Measurements from ENCODE around the gene BTBD9. TPM values are rescaled to one million over a fixed set of nuclear protein-coding genes. Genes with fewer than 3 reads are reported as not detected.

Gene BTBD9
- total RNA-seq, 1 donor from 2014 or later = 10.3 TPM

DNA sequence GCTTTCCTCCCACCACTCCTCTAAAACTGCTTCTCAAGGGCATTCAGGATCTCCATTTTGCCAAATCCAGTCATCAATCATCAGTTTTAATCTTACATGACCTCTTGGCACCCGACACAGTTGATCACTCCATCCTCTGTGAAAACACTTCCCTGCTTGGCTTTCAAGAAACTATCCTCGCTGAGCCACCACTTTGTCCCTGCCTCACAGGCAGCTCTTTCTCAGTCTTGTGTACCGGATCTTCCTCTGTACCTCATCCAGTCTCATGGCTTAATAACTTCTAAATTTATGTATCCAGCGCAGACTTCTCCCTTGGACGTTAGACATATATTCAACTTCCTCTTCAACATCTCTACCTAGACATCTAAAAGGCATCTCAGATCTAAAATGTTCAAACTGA, 89.9 kb downstream of the BTBD9 start:
- Histone ChIP-seq H3K4me3 (ENCODE audit: insufficient read depth, low read depth, low read length) (no peak overlapping the region), H2AFZ (ENCODE audit: low read depth, low read length) (no peak overlapping the region), H3K9ac (ENCODE audit: low read length) (no peak overlapping the region), H3K9me3 (ENCODE audit: insufficient read depth, low read depth, low read length) (no peaks in the 10 kb centered on the region), H3K27me3 (ENCODE audit: insufficient read depth, low read length) (no peaks in the 10 kb centered on the region), H4K20me1 (ENCODE audit: insufficient read depth, low read length) (peaks cover 4% of the 10 kb centered on the region), H3K4me2 (ENCODE audit: low read length) (no peak overlapping the region), H3K27ac (ENCODE audit: low read depth, low read length) (no peak overlapping the region), H3K36me3 (ENCODE audit: insufficient read depth, low read length) (no peaks in the 10 kb centered on the region), H3K4me1 (ENCODE audit: insufficient read depth, low read length) (peaks cover 5% of the 10 kb centered on the region), H3K79me2 (ENCODE audit: insufficient read depth, low read length) (no peaks in the 10 kb centered on the region)
- peaks cover 4% of the 10 kb centered on the region for H3K4me1 Mint-ChIP-seq (ENCODE audit: low read depth, unreplicated experiment)
- H3K36me3 Mint-ChIP-seq (ENCODE audit: low read depth, unreplicated experiment) = no peaks in the 10 kb centered on the region
- FAIRE-seq (no peak), DNase-seq (ENCODE audit: low read depth) (no peak)
- H3K27ac Mint-ChIP-seq (ENCODE audit: unreplicated experiment) = no peak overlapping the region
- H3K9me3 Mint-ChIP-seq (ENCODE audit: unreplicated experiment) = no peaks in the 10 kb centered on the region
- no peaks in the 10 kb centered on the region for H3K27me3 Mint-ChIP-seq (ENCODE audit: low read depth, unreplicated experiment)
- no peak for TF ChIP-seq EZH2 (IDR thresholded peaks at IDR 0.05; ENCODE audit: insufficient read depth, low read length)
- TF ChIP-seq, protein P1, sequence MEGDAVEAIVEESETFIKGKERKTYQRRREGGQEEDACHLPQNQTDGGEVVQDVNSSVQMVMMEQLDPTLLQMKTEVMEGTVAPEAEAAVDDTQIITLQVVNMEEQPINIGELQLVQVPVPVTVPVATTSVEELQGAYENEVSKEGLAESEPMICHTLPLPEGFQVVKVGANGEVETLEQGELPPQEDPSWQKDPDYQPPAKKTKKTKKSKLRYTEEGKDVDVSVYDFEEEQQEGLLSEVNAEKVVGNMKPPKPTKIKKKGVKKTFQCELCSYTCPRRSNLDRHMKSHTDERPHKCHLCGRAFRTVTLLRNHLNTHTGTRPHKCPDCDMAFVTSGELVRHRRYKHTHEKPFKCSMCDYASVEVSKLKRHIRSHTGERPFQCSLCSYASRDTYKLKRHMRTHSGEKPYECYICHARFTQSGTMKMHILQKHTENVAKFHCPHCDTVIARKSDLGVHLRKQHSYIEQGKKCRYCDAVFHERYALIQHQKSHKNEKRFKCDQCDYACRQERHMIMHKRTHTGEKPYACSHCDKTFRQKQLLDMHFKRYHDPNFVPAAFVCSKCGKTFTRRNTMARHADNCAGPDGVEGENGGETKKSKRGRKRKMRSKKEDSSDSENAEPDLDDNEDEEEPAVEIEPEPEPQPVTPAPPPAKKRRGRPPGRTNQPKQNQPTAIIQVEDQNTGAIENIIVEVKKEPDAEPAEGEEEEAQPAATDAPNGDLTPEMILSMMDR (IDR thresholded peaks at IDR 0.05; ENCODE audit: insufficient read depth, low read depth, low read length) = no peak
- no peak overlapping the region for H3K4me3 Mint-ChIP-seq (ENCODE audit: unreplicated experiment)

DNA sequence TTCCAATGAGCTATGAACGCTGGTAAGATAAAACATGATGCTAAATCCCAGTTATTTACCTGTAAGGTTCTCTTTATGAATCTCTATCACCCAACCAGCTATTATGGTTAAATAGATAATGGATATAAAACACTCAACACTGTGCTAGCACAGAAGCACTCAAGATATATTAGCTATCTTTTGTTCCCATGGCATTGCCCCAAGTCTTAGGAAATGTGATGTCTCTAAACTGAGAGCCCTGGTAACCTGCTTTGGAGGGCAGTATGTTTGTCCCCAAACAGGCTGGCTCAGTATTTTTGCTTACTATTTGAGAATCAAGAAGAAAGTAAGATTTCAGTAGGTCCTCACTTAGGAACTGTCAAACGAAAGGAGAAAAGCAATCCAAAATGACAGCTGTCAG, 90.5 kb downstream of the BTBD9 start:
- no peak overlapping the region for H3K27ac ChIP-seq (ENCODE audit: low read depth, low read length)
- Mint-ChIP-seq H3K4me3 (ENCODE audit: unreplicated experiment) (no peak overlapping the region), H3K27me3 (ENCODE audit: low read depth, unreplicated experiment) (no peaks in the 10 kb centered on the region), H3K4me1 (ENCODE audit: low read depth, unreplicated experiment) (peaks cover under 1% of the 10 kb centered on the region), H3K9me3 (ENCODE audit: unreplicated experiment) (no peaks in the 10 kb centered on the region), H3K27ac (ENCODE audit: unreplicated experiment) (no peak overlapping the region), H3K36me3 (ENCODE audit: low read depth, unreplicated experiment) (peaks cover 3% of the 10 kb centered on the region)
- H3K36me3 ChIP-seq (ENCODE audit: insufficient read depth, low read length) = no peaks in the 10 kb centered on the region
- TF ChIP-seq EZH2 (IDR thresholded peaks at IDR 0.05; ENCODE audit: insufficient read depth, low read length) = no peak
- TF ChIP-seq, protein P1 (IDR thresholded peaks at IDR 0.05; ENCODE audit: insufficient read depth, low read depth, low read length) = no peak
- no peaks in the 10 kb centered on the region for H3K79me2 ChIP-seq (ENCODE audit: insufficient read depth, low read length)
- H3K9ac ChIP-seq (ENCODE audit: low read length) = no peak overlapping the region
- H4K20me1 ChIP-seq (ENCODE audit: insufficient read depth, low read length) = no peaks in the 10 kb centered on the region
- no peak for FAIRE-seq
- H3K4me3 ChIP-seq (ENCODE audit: insufficient read depth, low read depth, low read length) = no peak overlapping the region
- H3K4me2 ChIP-seq (ENCODE audit: low read length) = no peak overlapping the region
- H3K9me3 ChIP-seq (ENCODE audit: insufficient read depth, low read depth, low read length) = no peaks in the 10 kb centered on the region
- H3K27me3 ChIP-seq (ENCODE audit: insufficient read depth, low read length) = no peaks in the 10 kb centered on the region
- DNase-seq (ENCODE audit: low read depth) = no peak
- H2AFZ ChIP-seq (ENCODE audit: low read depth, low read length) = no peak overlapping the region
- H3K4me1 ChIP-seq (ENCODE audit: insufficient read depth, low read length) = no peaks in the 10 kb centered on the region

DNA sequence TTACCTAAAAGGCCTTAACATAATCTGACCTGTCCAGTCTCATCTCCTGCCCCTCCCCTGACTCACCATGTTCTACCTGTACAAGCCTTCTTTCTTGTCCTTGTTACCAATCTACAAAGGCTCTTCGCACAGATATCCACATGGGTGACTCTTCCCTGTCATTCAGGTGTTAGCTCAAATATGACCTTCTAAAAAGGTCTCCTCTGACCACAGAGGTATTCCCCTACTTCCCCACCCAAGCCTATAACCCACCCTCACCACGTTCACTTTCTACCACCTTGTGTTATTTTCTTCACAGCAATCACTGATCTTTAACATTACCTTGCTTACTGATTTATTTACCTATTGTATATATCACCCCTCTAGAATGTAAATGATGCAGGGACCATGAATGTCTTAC, 96.7 kb downstream of the BTBD9 start:
- no peak overlapping the region for H3K9ac ChIP-seq (ENCODE audit: low read length)
- no peaks in the 10 kb centered on the region for H3K79me2 ChIP-seq (ENCODE audit: insufficient read depth, low read length)
- H3K4me2 ChIP-seq (ENCODE audit: low read length) = no peak overlapping the region
- Mint-ChIP-seq H3K9me3 (ENCODE audit: unreplicated experiment) (no peaks in the 10 kb centered on the region), H3K4me1 (ENCODE audit: low read depth, unreplicated experiment) (no peaks in the 10 kb centered on the region), H3K36me3 (ENCODE audit: low read depth, unreplicated experiment) (peaks cover 3% of the 10 kb centered on the region), H3K27me3 (ENCODE audit: low read depth, unreplicated experiment) (no peaks in the 10 kb centered on the region), H3K27ac (ENCODE audit: unreplicated experiment) (no peak overlapping the region), H3K4me3 (ENCODE audit: unreplicated experiment) (no peak overlapping the region)
- DNase-seq (ENCODE audit: low read depth) = no peak
- no peaks in the 10 kb centered on the region for H3K4me1 ChIP-seq (ENCODE audit: insufficient read depth, low read length)
- H3K36me3 ChIP-seq (ENCODE audit: insufficient read depth, low read length) = no peaks in the 10 kb centered on the region
- no peak overlapping the region for H3K27ac ChIP-seq (ENCODE audit: low read depth, low read length)
- no peaks in the 10 kb centered on the region for H3K9me3 ChIP-seq (ENCODE audit: insufficient read depth, low read depth, low read length)
- TF ChIP-seq EZH2 (IDR thresholded peaks at IDR 0.05; ENCODE audit: insufficient read depth, low read length) = no peak
- TF ChIP-seq, protein P1 (IDR thresholded peaks at IDR 0.05; ENCODE audit: insufficient read depth, low read depth, low read length) = no peak
- H3K27me3 ChIP-seq (ENCODE audit: insufficient read depth, low read length) = no peaks in the 10 kb centered on the region
- no peak overlapping the region for H3K4me3 ChIP-seq (ENCODE audit: insufficient read depth, low read depth, low read length)
- H2AFZ ChIP-seq (ENCODE audit: low read depth, low read length) = no peak overlapping the region
- no peaks in the 10 kb centered on the region for H4K20me1 ChIP-seq (ENCODE audit: insufficient read depth, low read length)
- FAIRE-seq = no peak
